GM19395 (cell line): Measurements from ENCODE around the gene RALGPS1.

ENCODE experiments used
- ATAC-seq: cut with Tn5 transposase; IDR thresholded peaks from one replicate; pipeline ENCODE4 v1.9.1; 2021; ENCODE audit warnings: mild to moderate bottlenecking, moderate library complexity; ENCODE audit not compliant: unreplicated experiment

RALGPS1 gene

GRCh38 chr9:127148014-127148413 lies 233.4 kb downstream of the RALGPS1 start:
- no peak for ATAC-seq

DNA sequence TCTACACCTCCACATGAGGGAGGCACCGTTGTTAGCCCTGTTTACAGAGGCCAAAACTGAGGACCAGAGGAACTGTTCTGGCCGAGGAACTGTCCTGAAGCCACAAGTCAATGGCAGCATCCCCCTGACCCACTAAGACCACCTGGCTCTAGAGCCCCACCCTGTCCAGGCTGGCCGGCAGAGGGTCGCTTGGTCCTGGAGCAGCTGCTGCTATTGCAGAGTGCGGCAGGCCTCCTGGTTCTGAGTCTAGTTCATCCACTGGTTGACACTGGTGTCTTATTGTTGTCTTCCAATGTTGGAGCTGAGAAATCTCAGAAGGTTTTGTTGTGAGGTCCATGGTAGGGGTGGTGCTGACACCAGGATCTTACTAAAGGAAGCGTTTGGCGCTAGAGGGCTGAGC lies 234.4 kb downstream of the RALGPS1 start:
- no peak for ATAC-seq

DNA sequence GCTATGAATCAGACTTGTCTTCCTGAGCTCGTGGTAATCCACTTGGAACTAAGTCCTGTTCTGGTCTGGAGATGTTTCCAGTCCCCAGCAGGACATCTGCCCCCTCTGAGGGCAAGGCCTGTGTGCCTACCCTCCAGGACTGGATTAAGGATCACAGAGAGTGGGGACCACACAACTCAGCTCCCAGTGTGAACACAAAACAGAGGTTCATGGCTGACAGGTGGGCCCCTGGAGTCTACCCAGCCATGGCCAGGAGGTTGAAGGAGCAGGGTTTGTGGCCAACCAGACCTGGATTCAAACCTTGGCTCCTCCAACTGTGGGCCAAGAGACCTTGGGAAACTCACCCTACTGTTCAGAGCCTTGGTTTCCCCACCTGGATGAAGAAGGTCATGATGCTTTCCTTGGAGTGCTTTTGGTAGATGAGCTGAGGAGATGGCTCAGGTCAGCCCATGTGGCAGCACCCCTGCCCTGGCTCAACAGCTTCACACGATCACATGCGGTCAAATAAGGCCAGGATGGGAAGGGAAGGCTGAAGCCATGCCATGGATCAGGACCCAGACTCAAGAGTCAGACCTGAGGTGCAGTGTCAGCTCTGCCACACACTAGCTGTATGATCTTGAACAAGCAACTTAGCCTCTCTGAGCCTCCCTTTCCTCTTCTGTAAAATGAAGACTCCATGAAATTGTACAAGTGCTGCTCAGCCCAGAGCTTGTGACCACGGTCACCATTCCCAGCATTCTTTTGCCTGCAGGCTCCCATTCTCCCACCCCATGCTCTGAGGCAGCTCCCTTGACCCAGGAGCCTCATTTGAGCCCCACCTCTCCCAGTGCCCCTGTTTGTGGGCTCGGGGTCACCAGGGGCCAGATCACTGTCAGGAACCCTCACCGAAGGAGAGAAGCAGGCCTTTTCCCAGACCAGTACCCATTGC lies 235.1 kb downstream of the RALGPS1 start:
- ATAC-seq: no peak

DNA sequence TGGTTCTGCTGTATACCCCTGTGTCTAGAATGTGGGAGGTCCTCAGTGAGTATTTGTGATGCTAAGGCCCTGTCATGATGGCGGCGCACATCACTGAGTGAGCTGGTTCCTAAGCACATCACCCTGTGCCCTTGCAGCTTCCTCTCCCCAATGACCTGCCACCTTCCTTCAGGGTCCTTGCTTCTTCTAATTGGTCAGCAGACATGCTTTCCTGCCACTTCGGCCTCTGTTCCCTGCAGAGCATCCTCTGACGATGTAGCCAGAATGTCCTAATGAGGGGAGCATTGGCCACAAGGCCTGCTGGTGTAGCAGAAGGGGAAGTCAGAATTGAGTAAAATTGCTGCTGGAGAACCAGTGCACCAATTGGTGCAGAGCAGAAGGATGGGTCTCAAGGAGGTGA lies 238.9 kb downstream of the RALGPS1 start:
- ATAC-seq: no peak

- no peak for ATAC-seq
These were observed 239.4 kb downstream of the RALGPS1 start for GRCh38 chr9:127154003-127154389.

DNA sequence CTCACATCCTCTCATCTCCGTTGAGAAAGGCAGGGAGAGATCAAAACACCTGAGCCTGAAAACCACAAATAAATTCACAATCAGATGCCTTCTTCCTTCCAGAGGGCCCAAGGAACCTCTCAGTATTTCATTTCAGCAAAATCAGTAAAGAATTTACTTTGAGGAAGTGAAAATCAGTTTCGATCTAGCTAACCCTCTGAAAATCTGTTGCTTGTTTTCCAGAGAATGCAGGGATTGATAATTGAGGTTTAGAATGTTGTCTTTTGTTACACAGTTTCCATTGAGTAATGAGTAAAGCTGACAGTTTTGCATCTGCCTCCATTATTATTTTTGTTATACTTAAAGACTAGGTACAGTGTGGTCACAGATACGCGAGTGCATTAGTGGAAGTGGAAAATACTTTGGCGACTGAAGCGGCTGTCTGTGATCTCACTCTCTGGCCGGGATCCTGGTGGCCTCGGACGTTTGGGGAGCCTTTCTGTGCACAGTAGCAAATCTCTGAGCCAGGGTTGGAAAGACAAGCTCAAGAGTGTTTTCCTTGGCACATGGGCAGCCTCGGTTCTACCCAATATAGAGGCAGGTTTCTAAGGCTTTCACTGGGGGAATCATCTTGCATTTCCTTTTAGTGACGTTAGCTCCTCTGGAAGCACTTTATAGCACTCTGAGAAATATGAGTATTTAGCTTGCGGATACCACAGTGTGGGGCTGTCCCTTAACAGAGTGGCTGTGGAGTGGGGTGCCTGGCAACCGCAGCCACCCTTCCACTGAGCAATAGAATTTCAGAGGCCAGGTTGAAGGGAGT lies 240.0 kb downstream of the RALGPS1 start:
- no peak for ATAC-seq

DNA sequence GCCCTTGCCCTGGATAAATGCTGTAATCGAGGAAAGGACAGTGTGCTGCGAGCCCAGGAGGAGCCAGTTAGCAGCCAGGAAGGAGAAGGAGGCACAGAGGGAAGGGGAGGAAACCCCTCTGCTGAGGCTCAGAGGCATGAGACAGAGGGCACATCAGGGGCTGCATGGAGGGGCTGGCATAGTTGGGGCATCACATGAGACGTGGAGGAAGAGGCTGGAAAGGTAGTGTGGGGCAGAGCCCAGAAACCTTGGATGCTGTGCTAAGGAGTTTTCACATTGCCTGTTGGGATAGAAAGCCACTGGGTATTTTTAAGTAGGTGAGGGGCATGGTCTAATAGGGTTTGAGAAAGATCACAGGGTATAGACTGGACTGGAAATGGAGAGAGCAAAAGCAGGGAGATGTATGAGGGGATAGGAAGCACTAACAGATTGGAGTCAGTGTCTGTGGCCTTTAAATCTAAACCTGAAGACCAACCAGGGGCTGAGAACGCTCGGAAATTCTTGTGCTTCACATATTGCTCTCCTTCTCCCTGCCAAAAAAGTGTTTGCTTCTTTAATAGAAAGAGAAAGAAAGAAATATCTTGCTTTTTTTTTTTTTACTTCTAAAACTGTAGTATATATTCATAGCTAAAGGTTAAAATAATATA lies 240.9 kb downstream of the RALGPS1 start:
- ATAC-seq: no peak

DNA sequence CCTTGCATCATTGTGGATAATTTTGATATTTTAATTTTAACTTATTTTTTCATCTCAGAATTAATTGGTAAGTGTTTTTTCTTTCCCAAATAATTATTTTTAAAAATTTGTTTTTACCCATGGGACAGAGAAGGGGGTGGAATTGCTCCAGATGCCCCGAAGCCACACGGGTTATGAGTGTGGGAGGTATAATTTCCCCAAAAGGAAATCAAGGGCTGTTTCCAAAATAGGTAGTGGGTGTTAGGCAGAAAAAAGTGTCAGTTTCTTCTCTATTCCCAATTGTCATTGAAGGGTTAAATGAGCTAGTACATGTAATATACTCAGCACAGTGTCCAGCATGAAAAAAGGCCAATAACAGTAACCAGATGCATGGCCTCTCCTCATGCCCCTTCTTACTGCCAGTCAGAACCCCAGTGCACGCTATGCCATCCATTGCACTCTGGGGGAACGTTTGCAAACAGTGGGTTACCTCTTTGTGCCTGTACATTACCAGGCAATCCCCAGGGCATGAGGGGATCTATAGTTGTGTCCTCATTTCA lies 244.3 kb downstream of the RALGPS1 start:
- ATAC-seq: no peak

- no peak for ATAC-seq
These were observed 244.8 kb downstream of the RALGPS1 start for GRCh38 chr9:127159325-127159801.

DNA sequence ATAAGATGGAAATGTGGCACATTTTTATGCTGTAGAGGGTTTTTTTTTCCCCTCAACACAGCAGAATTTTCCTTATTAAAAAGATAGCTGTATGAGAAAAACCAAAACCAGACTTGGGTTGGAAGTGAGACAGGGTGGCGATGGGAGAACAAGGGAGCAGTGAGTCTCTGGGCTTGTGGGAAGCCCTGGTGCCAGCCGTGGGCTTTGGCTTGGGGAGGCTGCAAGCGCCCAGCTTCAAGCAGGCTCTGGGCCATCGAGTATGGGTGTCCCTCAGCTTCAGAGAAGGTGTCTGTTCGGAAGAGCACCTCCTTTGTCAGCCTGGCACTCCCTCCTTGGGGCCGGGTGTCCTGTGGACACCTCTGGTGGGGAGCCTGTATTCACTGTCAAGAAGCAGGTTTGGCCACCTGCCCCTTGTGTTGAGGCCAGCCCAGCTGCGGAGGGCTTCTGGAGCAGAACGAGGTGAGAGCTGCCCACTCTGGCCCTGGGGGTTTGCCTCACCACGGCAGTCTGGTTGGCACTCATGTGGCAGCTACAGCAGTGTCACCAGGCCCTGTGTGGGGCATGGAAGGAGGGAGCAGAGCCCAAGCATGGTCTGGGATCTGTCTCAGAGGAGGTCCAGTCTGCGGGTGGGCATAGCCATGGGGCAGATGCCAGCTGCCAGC lies 245.5 kb downstream of the RALGPS1 start:
- ATAC-seq: no peak

DNA sequence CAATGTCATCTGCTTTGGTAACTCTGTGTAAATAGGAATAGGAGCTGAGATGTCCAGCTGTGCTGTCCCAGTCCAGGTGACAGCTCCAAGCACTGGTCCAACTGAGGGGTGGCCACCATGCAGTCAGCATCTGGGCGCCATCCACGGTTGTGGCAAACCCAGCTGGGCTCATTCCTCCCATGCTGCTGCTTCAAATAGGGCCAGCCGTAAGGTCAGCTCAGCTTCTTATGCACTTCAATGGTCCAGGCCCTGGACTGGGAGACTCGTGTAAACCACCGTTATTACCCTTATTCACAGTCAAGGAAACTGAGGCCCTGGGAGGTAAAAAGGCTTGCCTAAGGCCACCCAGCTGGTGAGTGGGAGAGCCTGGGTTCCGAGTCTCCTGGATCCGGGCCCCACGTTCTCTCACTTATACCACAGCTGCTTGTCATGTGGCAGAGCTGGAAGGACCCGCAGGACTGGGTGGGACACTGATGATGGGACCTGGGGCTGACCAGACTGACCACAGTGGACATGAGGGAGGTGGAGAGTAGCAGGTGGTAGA lies 246.6 kb downstream of the RALGPS1 start:
- ATAC-seq: no peak

DNA sequence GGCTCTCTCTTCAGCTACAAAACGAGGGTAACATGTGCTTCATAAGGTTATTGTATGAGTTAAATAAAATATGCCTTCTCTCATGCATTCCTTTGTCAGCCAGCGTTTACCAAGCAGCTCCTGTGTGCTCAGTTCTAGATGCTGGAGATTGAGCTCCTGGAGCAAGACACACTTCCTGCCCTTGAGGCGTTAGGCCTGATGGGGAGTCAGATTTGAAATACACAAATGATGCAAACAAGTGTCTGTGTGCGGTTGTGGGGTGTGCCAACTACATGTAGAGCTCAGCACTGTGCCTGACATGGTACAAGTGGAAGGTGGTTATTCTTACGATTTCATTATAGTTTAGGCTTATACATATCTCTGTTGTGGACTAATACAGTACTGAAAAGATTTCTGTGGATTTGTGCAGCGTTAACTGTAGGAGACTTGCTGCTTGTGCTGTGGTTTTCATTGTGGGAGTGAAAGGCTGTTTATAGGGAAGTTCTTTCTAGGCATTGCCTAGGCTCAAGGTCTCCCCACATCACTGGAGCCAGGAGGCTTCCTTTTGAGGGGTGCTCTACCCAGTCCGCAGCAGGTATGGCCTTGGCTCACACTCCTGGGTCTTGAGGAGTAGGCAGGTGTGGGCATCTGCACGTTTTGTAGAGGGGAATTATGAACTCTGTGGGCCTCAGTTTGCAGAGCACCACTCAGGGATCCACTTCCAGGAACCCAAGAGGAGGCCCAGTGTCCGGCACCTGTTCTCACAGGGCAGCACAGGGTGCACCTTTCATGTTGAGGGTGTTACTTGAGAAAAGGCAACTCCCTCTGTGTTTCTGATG lies 247.7 kb downstream of the RALGPS1 start:
- ATAC-seq: no peak

GRCh38 chr9:127162864-127163365 lies 248.3 kb downstream of the RALGPS1 start:
- no peak for ATAC-seq

- no peak for ATAC-seq
These were observed 248.8 kb downstream of the RALGPS1 start for GRCh38 chr9:127163409-127163808.

GRCh38 chr9:127165116-127165515 lies 250.5 kb downstream of the RALGPS1 start:
- ATAC-seq: no peak

DNA sequence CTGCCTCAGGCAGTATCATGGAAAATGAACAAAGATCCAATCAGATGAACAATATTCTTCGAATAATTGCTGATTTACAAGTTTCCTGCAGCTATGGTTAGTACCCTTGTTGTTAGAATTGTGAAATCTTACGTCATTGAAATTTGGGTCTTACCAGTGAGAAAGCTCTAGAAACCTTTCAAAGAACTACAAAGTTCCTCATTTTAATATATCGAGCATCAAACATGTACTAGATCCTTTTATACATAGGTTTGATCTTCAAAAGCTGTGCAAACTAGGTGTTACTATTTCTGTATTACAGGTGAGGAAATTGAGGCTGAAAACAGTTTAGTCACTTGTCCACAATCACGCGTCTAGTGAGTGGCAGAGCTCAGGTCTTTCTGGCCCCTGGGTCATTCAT lies 251.5 kb downstream of the RALGPS1 start:
- peak; percentile 4 for ATAC-seq

- peak; percentile 72 for ATAC-seq
These were observed 252.3 kb downstream of the RALGPS1 start for GRCh38 chr9:127166651-127167524.
